GM18526 (cell line): ENCODE results near the gene LSR.

Experiments
- POLR2A ChIP-seq: IDR thresholded peaks from 3 replicates; pipeline ENCODE4 v1.6.1; 2011; ENCODE audit not compliant: insufficient read length; ENCODE audit errors: extremely low read depth

Gene LSR

DNA sequence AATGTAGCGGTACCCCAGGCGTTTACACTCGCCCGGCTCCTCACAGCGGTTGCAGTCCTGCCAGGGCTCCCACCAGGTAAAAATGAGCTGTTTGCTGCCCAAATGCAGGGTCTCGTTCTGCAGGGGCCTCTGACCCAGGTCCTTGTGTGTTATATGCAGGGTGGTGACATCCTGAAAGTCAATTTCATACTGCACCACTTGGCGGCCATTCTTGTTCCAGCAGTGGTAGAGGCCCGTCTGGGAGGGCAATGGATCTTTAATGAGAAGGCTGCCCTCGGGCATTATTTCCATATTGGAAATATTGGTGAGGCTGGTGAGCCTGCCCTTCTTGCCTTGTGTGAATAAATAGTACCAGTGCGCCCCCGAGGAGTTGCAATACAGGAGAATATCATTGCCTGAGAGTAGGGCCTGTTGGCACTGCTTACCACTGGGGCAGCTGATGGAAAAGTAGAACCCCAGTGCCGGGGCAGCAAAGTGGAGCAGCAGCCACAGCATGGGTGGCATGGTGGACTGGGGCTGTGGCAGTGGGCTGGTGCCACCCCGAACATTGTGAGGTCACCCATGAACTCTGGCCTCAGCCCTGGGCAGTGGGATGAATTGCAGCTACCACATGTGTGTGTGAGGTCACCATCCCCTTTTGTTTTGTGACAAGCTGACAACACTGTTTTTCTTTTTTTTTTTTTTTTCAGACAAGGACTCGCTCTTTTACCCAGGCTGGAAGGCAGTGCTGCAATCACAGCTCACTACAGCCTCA lies 20.4 kb upstream of the LSR start, which contains the start of gene FAM187B:
FAM187B (minus strand) TSS at position 563 of the 754 bp plus-strand sequence; CDS start at position 504, 59 bp downstream.
- no peak for TF ChIP-seq POLR2A

DNA sequence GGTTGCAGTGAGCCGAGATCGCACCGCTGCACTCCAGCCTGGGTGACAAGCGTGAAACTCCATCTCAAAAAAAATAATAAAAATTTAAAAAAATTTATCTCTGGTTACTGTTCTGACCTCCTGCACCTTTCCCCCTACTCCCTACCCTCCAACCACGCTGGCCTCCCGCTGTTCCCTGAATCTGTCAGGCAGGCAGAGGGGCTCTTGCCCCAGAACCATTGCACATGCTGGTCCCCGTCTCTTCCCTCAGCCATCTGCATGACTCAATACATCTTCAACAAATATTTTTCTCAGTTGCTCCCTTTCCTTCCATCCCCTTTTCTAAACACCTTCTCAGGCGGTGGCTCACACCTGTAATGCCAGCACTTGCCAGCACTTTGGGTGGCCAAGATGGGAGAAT lies 19.2 kb upstream of the LSR start:
- no peak for TF ChIP-seq POLR2A

DNA sequence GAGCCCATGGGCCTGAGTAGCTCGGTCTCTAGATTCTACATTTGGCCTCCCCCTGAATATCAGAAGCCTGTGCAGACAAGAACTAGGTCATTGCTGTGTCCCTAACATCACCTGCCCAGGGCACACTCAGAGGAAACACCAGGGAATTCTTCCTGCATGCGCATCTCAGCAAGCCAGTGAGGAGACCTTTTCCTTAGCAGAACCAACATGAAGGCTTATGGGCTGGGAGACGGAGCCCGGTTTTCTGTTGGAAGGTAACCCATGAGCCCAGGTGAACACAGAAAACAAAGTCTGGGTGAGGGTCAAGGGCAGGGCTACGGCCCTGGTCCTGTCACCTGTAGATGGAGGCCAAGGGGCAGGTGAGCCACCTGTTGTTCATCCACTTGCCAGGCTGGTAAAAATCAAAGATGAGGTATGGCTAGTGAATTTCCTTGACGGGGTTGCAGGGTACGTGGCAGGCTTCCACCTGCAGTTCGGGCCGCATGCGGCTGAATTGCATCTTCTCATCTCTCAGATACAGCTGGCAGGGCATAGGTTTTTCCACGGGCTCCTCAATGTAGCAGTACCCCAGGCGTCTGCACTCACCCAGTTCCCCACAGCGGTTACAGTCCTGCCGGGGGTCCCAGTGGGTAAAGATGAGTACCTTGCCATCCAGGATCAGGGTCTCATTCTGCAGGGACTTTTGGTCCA lies 16.7 kb upstream of the LSR start:
- no peak for TF ChIP-seq POLR2A

DNA sequence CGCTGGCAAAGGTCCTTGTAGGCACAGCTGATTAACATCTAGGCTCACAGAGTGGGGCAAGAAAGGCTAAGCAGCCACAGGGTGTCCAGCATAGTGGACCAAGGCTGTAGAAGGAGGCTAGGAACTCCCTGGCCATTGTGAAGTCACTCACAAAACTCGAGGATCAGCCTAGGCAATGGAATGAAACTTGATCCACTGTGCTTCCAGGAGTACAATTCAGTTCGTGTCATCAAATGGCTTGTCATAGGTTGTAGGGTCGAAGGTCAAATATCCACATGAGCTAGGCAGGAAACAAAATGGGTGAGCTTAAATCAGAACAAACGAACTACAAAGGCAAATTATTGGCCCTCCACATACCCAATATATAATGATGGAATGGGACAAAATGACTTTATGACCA lies 15.9 kb upstream of the LSR start:
- no peak for TF ChIP-seq POLR2A

DNA sequence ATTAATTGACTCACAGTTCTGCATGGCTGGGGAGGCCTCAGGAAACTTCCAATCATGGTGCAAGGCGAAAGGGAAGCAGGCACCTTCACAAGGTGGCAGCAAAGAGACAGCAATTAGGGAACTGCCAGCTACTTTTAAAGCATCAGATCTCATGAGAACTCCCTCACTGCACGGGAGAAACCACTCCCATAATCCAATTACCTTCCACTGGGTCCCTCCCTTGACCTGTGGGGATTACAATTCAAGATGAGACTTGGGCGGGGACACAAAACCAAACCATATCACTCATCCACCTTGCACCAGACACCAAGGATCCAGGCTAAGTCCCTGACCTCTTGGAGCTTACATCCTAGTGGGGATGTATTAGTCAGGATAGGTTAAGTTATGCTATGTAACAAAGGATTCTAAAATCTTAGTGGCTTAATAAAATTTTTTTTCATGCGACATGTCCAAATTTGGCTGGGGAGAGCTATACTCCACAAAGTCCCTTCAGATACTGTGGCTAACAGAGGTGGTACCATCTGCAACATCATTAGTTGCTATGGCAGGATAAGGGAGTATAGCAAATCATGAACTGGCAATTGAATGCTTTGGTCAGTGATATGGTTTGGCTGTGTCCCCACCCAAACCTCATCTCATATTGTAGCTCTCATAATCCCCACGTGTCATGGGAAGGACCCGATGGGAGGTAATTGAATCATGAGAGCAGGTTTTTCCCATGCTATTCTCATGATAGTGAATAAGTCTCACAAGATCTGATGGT lies 12.0 kb upstream of the LSR start:
- no peak for TF ChIP-seq POLR2A

- no peak for TF ChIP-seq POLR2A
Observed at GRCh38 chr19:35240327-35240726, 8.5 kb upstream of the LSR start.

DNA sequence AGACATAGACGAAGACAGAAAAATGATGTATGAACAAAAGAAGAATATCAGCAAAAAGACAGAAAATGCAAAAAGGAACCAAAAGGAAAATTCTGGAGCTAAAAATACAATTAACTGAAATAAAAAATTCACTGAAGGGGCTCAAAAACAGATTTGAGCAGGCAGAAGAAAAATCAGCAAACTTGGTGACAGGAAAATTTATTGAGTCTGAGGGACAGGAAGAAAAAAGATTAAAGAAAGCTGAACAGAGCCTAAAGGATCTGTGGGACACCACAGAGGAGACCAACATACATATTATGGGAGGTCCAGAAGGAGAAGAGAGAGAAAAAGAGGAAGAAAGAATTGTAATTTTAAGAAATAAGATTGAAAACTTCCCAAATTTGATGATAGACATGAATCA lies 7.4 kb upstream of the LSR start:
- no peak for TF ChIP-seq POLR2A

DNA sequence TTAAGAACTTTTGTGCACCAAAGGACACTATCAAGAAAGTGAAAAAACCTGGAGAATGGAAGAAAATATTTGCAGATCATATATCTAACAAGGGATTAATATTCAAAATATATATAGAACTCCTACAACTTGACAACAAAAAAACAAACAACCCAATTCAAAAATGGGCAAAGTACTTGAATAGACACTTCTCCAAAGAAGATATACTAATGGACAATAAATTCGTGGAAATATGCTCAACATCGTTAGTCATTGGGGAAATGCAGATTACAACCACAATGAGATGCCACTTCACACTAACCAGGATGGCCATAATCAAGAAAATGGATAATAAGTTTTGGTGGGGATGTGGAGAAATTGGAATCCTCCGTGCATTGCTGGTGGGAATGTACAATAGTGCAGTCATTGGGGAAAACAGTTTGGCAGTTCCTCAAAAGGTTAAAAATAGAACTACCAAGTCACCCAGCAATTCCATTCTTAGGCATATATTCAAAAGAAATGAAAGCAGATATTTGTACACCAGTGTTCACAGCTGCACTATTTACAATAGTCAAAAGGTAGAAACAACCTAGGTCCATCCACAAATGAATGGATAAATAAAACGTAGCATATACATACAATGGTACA lies 2.2 kb upstream of the LSR start:
- TF ChIP-seq POLR2A: no peak

DNA sequence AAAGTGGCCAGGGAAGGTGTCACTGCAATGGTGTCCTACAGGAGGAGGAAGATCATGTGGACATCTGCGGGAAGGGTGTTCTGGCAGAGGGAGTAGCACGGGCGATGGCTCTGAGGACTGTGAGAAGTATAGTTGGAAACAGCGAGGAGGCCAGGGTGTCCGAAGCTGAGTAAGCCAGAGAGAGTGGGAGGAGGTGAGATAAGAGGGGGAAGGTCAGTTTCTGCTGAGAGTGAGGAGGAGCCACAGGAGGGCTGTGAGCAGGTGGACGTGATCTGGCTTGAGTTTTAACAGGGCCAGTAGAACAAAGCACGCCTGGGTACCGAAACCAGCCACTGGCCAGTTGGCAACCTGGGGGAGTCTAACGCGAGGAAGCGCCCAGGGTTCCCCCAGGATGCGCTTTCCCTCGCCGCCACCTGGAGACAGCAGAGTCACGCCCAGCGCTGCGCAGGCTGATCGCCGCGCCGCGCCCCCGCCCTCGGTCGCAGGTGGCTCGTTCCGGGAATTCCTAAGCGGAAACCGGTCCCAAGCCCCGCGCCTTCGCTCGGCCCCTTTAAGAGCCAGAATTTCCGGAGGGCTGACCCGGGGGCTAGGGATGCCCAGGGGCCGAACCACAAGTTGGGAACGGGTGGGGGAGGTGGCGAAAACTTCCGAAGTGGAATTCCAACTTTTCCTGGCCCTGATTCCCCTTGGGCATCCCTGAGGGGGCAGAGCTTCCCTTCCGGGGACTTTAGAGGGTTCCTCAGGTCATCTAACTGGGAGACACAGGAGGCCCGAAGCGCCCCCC lies 1.1 kb upstream of the LSR start:
- TF ChIP-seq POLR2A: peak; percentile 37

DNA sequence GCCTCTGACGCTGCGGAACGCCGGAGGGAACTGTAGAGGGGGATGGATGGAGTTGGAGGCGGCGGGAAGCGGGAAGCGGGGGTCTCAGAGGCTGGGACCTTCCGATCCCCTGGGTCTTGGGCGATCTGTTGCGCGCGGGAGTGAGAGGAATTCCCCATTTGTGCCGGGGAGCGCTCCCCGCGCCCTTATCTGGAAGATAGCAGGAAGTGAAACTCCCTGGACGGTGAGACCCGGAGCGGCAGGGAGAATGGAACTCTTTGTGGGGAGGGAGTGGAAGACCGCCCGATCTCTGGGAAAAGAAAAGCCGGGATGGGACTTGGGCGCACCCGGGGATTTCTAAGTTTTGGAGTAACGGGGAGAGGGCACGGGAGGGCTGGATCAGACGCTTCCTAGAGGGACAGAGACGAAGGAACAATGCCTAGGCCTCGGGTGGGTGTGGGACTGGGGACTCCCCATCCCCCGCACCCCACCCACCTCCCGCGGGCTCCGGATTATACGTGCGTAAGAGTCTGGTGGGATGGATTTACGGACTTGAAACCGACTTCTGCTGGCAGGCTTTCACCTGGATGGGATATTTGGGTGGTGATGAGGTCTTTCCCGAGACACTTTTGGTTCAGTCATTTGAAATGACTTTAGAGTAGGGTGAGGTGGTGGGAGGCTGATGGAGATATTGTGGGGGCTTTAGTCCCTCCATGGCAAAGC lies 495 bp downstream of the LSR start:
- TF ChIP-seq POLR2A: no peak

DNA sequence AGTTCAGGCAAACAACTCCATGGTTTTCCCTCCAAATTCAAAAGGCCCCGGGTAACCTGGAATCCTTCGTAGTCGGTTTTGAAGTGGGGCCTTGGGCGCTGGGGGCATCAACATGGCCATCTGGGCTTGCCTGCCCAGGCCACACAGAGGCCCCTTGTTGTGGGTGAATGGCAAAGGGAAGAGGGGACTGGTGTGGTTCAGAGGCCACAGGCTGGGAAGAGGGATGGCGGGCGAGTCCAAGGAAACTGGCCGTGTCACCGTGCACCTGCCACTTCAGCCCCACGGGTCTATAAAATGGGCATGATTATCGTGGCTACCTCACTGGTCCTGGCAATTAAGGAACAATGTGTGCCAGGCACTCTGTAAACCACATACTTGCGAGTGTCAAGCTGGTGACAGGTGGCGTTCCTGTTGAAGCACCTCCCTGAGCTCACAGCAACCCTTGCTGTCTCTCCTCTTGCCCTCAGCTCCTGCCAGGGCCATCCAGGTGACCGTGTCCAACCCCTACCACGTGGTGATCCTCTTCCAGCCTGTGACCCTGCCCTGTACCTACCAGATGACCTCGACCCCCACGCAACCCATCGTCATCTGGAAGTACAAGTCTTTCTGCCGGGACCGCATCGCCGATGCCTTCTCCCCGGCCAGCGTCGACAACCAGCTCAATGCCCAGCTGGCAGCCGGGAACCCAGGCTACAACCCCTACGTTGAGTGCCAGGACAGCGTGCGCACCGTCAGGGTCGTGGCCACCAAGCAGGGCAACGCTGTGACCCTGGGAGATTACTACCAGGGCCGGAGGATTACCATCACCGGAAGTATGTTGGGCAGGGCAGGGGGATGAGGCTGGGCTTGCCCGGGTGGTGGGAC lies 1.3 kb downstream of the LSR start:
- no peak for TF ChIP-seq POLR2A

DNA sequence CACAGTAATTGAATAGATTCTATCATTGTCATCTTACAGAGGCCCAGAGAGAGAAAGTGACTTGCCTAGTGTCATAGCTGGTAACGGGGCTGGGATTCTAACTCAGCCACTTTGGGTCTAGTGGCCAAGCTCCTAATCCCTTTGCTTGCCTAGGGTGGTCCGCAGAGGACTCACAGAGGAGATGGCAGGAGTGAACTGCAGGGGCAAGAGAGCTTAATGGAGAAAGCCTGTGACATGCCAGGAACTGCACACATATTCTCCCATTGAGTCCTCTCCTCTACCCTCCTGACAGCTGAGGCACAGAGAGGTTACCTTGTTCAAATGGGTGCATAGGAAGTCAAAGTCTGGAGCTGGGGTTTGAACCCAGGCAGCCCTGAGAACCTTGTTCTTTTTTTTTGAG lies 2.7 kb downstream of the LSR start:
- no peak for TF ChIP-seq POLR2A
